Measurements from ENCODE around the gene ITIH4. TPM values are rescaled to one million over a fixed set of nuclear protein-coding genes. Genes with fewer than 3 reads are reported as not detected.

ITIH4 gene
- total and polyA plus RNA-seq, 2 of the 13 experiments (the other 11 are each of a cell fraction or from before 2014, with no cell fraction given), result 2.7 to 5.3 TPM

DNA sequence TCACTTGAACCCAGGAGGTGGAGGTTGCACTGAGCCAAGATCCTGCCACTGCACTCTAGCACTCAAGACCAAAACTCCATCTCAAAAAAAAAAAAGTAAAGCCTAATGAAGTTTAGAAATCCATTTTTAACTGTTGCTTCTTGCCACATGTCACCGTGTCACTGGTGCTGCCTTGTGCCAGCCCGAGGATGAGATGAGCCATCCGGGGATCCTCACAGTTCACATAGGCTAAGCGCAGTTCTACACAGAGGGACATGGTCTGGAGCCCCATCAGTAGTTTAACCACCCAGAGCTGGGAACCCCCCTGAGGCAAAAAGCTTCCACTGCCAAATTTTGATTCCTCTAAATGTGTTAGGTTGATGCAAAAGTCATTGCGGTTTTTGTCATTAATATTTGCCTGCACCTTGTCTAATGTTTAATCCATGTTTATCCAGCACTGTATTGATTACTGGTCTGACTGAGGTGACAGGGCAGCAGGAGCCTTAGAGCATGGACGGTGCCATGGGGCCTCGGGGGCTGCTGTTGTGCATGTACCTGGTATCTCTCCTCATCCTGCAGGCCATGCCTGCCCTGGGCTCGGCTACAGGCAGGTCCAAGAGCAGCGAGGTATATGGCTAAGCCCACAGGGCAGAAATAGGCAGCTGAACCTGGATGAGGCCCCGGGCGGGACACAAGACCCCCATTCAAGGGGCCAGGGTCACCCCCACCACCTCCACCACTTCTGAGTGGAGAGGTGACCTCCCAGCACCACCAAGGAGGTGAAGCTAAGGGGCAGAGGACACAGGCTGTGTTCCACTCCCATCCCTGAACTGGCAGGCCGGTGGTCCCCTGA, 53.1 kb downstream of the ITIH4 start, which contains the start of gene ITIH1 (continued):
- TF ChIP-seq NR2F6 (IDR thresholded peaks at IDR 0.05), result 0 out of 2 replicates have a peak, but pooled peaks have one; percentile 10
- no peak for TF ChIP-seq NR2F6 (CRISPR knock-in tag; IDR thresholded peaks at IDR 0.05)
- TF ChIP-seq, protein P1, sequence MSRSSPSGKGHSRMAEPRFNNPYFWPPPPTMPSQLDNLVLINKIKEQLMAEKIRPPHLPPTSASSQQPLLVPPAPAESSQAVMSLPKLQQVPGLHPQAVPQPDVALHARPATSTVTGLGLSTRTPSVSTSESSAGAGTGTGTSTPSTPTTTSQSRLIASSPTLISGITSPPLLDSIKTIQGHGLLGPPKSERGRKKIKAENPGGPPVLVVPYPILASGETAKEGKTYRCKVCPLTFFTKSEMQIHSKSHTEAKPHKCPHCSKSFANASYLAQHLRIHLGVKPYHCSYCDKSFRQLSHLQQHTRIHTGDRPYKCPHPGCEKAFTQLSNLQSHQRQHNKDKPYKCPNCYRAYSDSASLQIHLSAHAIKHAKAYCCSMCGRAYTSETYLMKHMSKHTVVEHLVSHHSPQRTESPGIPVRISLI (CRISPR knock-in tag; IDR thresholded peaks at IDR 0.05; ENCODE audit: borderline replicate concordance), result no peak
- TF ChIP-seq SOX6 (IDR thresholded peaks at IDR 0.05), result no peak
- TF ChIP-seq SOX6 (CRISPR knock-in tag; IDR thresholded peaks at IDR 0.05), result 0 out of 2 replicates have a peak, but pooled peaks have one; percentile 30
- TF ChIP-seq ZNF292 (CRISPR knock-in tag; IDR thresholded peaks at IDR 0.05; ENCODE audit: borderline replicate concordance, low read depth), result peak; percentile 48; the same call in 1 of the 2 replicates
- TF ChIP-seq, protein P2, sequence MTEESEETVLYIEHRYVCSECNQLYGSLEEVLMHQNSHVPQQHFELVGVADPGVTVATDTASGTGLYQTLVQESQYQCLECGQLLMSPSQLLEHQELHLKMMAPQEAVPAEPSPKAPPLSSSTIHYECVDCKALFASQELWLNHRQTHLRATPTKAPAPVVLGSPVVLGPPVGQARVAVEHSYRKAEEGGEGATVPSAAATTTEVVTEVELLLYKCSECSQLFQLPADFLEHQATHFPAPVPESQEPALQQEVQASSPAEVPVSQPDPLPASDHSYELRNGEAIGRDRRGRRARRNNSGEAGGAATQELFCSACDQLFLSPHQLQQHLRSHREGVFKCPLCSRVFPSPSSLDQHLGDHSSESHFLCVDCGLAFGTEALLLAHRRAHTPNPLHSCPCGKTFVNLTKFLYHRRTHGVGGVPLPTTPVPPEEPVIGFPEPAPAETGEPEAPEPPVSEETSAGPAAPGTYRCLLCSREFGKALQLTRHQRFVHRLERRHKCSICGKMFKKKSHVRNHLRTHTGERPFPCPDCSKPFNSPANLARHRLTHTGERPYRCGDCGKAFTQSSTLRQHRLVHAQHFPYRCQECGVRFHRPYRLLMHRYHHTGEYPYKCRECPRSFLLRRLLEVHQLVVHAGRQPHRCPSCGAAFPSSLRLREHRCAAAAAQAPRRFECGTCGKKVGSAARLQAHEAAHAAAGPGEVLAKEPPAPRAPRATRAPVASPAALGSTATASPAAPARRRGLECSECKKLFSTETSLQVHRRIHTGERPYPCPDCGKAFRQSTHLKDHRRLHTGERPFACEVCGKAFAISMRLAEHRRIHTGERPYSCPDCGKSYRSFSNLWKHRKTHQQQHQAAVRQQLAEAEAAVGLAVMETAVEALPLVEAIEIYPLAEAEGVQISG (CRISPR knock-in tag; IDR thresholded peaks at IDR 0.05), result peak; percentile 38; the same call in 1 of the 2 replicates
- no peak for TF ChIP-seq EEA1 (CRISPR knock-in tag; IDR thresholded peaks at IDR 0.05; ENCODE audit: borderline replicate concordance)
- TF ChIP-seq HNRNPH1 (optimal IDR thresholded peaks at IDR 0.05; ENCODE audit: low read depth, low read length), result no peak
- no peak for TF ChIP-seq ZKSCAN5 (CRISPR knock-in tag; IDR thresholded peaks at IDR 0.05)
- peak; percentile 15; the same call in 1 of the 2 replicates for TF ChIP-seq HDAC2 (CRISPR knock-in tag; IDR thresholded peaks at IDR 0.05)
- no peak for TF ChIP-seq SP140L (CRISPR knock-in tag; IDR thresholded peaks at IDR 0.05; ENCODE audit: borderline replicate concordance)
- TF ChIP-seq XBP1 (CRISPR knock-in tag; IDR thresholded peaks at IDR 0.05), result no peak
- TF ChIP-seq SIN3A (IDR thresholded peaks at IDR 0.05; ENCODE audit: borderline replicate concordance, low read depth, low read length), result no peak
- TF ChIP-seq, protein P3, sequence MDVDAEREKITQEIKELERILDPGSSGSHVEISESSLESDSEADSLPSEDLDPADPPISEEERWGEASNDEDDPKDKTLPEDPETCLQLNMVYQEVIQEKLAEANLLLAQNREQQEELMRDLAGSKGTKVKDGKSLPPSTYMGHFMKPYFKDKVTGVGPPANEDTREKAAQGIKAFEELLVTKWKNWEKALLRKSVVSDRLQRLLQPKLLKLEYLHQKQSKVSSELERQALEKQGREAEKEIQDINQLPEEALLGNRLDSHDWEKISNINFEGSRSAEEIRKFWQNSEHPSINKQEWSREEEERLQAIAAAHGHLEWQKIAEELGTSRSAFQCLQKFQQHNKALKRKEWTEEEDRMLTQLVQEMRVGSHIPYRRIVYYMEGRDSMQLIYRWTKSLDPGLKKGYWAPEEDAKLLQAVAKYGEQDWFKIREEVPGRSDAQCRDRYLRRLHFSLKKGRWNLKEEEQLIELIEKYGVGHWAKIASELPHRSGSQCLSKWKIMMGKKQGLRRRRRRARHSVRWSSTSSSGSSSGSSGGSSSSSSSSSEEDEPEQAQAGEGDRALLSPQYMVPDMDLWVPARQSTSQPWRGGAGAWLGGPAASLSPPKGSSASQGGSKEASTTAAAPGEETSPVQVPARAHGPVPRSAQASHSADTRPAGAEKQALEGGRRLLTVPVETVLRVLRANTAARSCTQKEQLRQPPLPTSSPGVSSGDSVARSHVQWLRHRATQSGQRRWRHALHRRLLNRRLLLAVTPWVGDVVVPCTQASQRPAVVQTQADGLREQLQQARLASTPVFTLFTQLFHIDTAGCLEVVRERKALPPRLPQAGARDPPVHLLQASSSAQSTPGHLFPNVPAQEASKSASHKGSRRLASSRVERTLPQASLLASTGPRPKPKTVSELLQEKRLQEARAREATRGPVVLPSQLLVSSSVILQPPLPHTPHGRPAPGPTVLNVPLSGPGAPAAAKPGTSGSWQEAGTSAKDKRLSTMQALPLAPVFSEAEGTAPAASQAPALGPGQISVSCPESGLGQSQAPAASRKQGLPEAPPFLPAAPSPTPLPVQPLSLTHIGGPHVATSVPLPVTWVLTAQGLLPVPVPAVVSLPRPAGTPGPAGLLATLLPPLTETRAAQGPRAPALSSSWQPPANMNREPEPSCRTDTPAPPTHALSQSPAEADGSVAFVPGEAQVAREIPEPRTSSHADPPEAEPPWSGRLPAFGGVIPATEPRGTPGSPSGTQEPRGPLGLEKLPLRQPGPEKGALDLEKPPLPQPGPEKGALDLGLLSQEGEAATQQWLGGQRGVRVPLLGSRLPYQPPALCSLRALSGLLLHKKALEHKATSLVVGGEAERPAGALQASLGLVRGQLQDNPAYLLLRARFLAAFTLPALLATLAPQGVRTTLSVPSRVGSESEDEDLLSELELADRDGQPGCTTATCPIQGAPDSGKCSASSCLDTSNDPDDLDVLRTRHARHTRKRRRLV (CRISPR knock-in tag; IDR thresholded peaks at IDR 0.05), result no peak

Data from HepG2 (cell line).